Measurements from ENCODE around the gene SHISA6.

The SHISA6 gene

GRCh38 chr17:11511696-11512095 lies 270.7 kb downstream of the SHISA6 start:
- TF ChIP-seq CTCF (IDR thresholded peaks at IDR 0.05; ENCODE audit: extremely low read depth, missing control alignments) = no peak

GRCh38 chr17:11514565-11514964 lies 273.6 kb downstream of the SHISA6 start:
- no peak for DNase-seq (ENCODE audit: low spot score)
- no peak for TF ChIP-seq CTCF (IDR thresholded peaks at IDR 0.05; ENCODE audit: extremely low read depth, missing control alignments)

More at GRCh38 chr17:11511696-11512095, 270.7 kb downstream of the SHISA6 start:
- DNase-seq (ENCODE audit: low spot score) = no peak

- no peak for TF ChIP-seq CTCF (IDR thresholded peaks at IDR 0.05; ENCODE audit: extremely low read depth, missing control alignments)
Measured at GRCh38 chr17:11514981-11515680, 274.1 kb downstream of the SHISA6 start.

GRCh38 chr17:11515901-11516300 lies 274.9 kb downstream of the SHISA6 start:
- DNase-seq (ENCODE audit: low spot score) = no peak
- no peak for TF ChIP-seq CTCF (IDR thresholded peaks at IDR 0.05; ENCODE audit: extremely low read depth, missing control alignments)

More at GRCh38 chr17:11514981-11515680, 274.1 kb downstream of the SHISA6 start:
- no peak for DNase-seq (ENCODE audit: low spot score)

GRCh38 chr17:11535231-11535630 lies 294.2 kb downstream of the SHISA6 start:
- no peak for TF ChIP-seq CTCF (IDR thresholded peaks at IDR 0.05; ENCODE audit: extremely low read depth, missing control alignments)

GRCh38 chr17:11538366-11538765 lies 297.4 kb downstream of the SHISA6 start:
- TF ChIP-seq CTCF (IDR thresholded peaks at IDR 0.05; ENCODE audit: extremely low read depth, missing control alignments) = no peak
- no peak for DNase-seq (ENCODE audit: low spot score)

More at GRCh38 chr17:11535231-11535630, 294.2 kb downstream of the SHISA6 start:
- DNase-seq (ENCODE audit: low spot score) = no peak

GRCh38 chr17:11539637-11540036 lies 298.6 kb downstream of the SHISA6 start:
- TF ChIP-seq CTCF (IDR thresholded peaks at IDR 0.05; ENCODE audit: extremely low read depth, missing control alignments) = no peak
- DNase-seq (ENCODE audit: low spot score) = no peak

Measured in GM20000 (cell line).